GM23248 (cell line): ENCODE results near the gene THRSP.
"Not testable (repeated sequence)": the region's sequence is repeated elsewhere in the genome, so short reads cannot be mapped to it uniquely, and the experiment has no call there.

Source experiments
- EZH2 ChIP-seq: fragments of 200-600 bp; sonication (generic); IDR thresholded peaks from 2 replicates; pipeline ENCODE4 v1.6.1; 2018; ENCODE audit warnings: antibody characterized with exemption, mild to moderate bottlenecking; ENCODE audit not compliant: insufficient read depth, poor library complexity, severe bottlenecking
- EZH2phosphoT487 ChIP-seq: fragments of 200-600 bp; sonication (generic); IDR thresholded peaks from 2 replicates; pipeline ENCODE4 v1.6.1; 2018; ENCODE audit warnings: antibody characterized with exemption, moderate library complexity, mild to moderate bottlenecking, low read depth; ENCODE audit not compliant: insufficient read depth

DNA sequence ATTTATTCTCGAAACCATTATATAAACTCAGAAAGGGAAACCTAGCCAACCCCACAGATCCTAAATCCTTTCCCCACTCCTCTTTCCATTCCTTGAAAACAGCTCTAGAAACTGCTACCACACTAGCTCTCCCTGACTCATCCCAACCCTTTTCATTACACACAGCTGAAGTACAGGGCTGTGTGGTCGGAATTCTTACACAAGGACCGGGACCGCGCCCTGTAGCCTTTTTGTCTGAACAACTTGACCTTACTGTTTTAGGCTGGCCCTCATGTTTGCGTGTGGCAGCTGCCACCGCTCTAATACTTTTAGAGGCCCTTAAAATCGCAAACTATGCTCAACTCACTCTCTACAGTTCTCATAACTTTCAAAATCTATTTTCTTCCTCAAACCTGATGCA is 20.8 kb downstream of the THRSP start:
- not testable (repeated sequence) for TF ChIP-seq EZH2, EZH2phosphoT487
